ENCODE data around the gene CYSLTR2. TPM values are rescaled to one million over a fixed set of nuclear protein-coding genes. Genes with fewer than 3 reads are reported as not detected.
"Not testable (repeated sequence)": the region's sequence is repeated elsewhere in the genome, so short reads cannot be mapped to it uniquely, and the experiment has no call there.

Gene CYSLTR2
- total and polyA plus RNA-seq, 2 of the 8 experiments (the other 6 are each of a cell fraction or from before 2014, with no cell fraction given), result not detected

- H2BK5ac ChIP-seq (ENCODE audit: low read depth, low read length); H3K4ac ChIP-seq (replicated peaks; ENCODE audit: insufficient read length, low read depth, low read length); H2BK120ac ChIP-seq (replicated peaks; ENCODE audit: low read depth, low read length); H3K23ac ChIP-seq (ENCODE audit: insufficient read length); H3K27ac ChIP-seq (ENCODE audit: low read depth, low read length); H2AFZ ChIP-seq (ENCODE audit: low read length); H3K9ac ChIP-seq (replicated peaks in 1 of 4; ENCODE audit: extremely low read depth in 1 of 4, low read depth in 3 of 4, low read length in 3 of 4); H3K79me1 ChIP-seq (ENCODE audit: low read depth, low read length); H3K9me3 ChIP-seq (ENCODE audit: insufficient read depth in 2 of 2, low read depth in 1 of 2, low read length in 1 of 2); H4K20me1 ChIP-seq (replicated peaks in 1 of 2; ENCODE audit: control insufficient read depth in 1 of 2, insufficient read depth in 2 of 2, low read length in 2 of 2); H2BK20ac ChIP-seq (ENCODE audit: low read length); H3K18ac ChIP-seq (ENCODE audit: extremely low read depth, low read length); H3K4me2 ChIP-seq (ENCODE audit: insufficient read depth in 1 of 2, low read depth in 2 of 2, low read length in 2 of 2); H4K91ac ChIP-seq (replicated peaks; ENCODE audit: insufficient read length, low read length); H3K4me1 ChIP-seq (replicated peaks in 1 of 4; ENCODE audit: control insufficient read depth in 3 of 4, insufficient read depth in 4 of 4, low read length in 3 of 4); H3K27me3 ChIP-seq (replicated peaks in 1 of 4; ENCODE audit: control insufficient read depth in 3 of 4, extremely low read depth in 1 of 4, insufficient read depth in 3 of 4, low read length in 3 of 4); H2AK5ac ChIP-seq (ENCODE audit: low read depth, low read length); H4K5ac ChIP-seq (ENCODE audit: insufficient read length, low read depth, low read length); POLR2A ChIA-PET (ENCODE audit: partially characterized antibody); H2BK15ac ChIP-seq (ENCODE audit: low read length); H3K56ac ChIP-seq (replicated peaks; ENCODE audit: insufficient read length, low read depth, low read length); H3K4me3 ChIP-seq (ENCODE audit: extremely low read depth in 1 of 4, insufficient read depth in 2 of 4, low read depth in 3 of 4, low read length in 4 of 4); H4K8ac ChIP-seq (ENCODE audit: extremely low read depth, insufficient read depth, low read length); H3K14ac ChIP-seq (ENCODE audit: insufficient read length); H3K79me2 ChIP-seq (ENCODE audit: control insufficient read depth in 1 of 2, insufficient read depth in 2 of 2, low read length in 2 of 2); DNase-seq (ENCODE audit: low read depth in 1 of 2, low spot score in 2 of 2); H2BK12ac ChIP-seq (ENCODE audit: low read depth, low read length); FAIRE-seq; H3K36me3 ChIP-seq (ENCODE audit: control insufficient read depth in 2 of 4, insufficient read depth in 4 of 4, low read length in 3 of 4); H3K23me2 ChIP-seq (ENCODE audit: low read depth, low read length): not testable (repeated sequence)
- 98% methylated on average over 2 of the region's 2 CpGs; no CpG with 5 or more reads in 1 of the 2 experiments for WGBS, 2 experiments (ENCODE audit: extremely low coverage in 1 of 2, insufficient coverage in 1 of 2, insufficient read length in 1 of 2, insufficient replicate concordance in 2 of 2, low coverage in 1 of 2, low lambda C conversion rate in 2 of 2, missing lambda C conversion rate in 1 of 2)
- CTCF ChIA-PET (ENCODE audit: partially characterized antibody), result interaction anchor here (1.1 kb wide), 1 partner anchor 13 kb away, joined by 3 read pairs; no protein-coding TSS in a partner anchor
Measured at GRCh38 chr13:48671421-48671820, 17.7 kb downstream of the CYSLTR2 start.
